Heart left ventricle (tissue), 16 donors: ENCODE data around the gene IL1R2. TPM values are rescaled to one million over a fixed set of nuclear protein-coding genes. Genes with fewer than 3 reads are reported as not detected.
A peak's percentile ranks its signal among the peaks of the same experiment; 100 is the strongest.

Experiments
- ATAC-seq, 4 donors: fragments of 200-7000 bp; cut with Tn5 transposase; one replicate each; pipeline ENCODE4 v1.9.1; 2020 to 2022; ENCODE audit warnings: moderate library complexity in 4 of 4, mild to moderate bottlenecking in 3 of 4, moderate number of reproducible peaks in 1 of 4
- DNase-seq, 5 donors: peaks; one replicate each; pipeline ENCODE4 v3.0.0-alpha.2; 2020
- H3K27ac ChIP-seq, 12 donors: fragments of 200-600 bp; sonication (generic) in 4 of 12; one replicate each; pipeline versions ENCODE4 v1.5.0 to v1.8.0; 2016 to 2022; ENCODE audit warnings: mild to moderate bottlenecking in 2 of 12
- H3K27me3 ChIP-seq, 9 donors: fragments of 200-600 bp; sonication (generic) in 2 of 9; one replicate each; pipeline versions ENCODE4 v1.5.1 to v1.8.0; 2016 to 2022; ENCODE audit warnings: mild to moderate bottlenecking in 3 of 9
- H3K36me3 ChIP-seq, 9 donors: fragments of 200-600 bp; sonication (generic) in 2 of 9; one replicate each; pipeline versions ENCODE4 v1.5.0 to v1.8.0; 2018 to 2022; ENCODE audit warnings: mild to moderate bottlenecking in 2 of 9
- H3K4me1 ChIP-seq, 12 donors: fragments of 200-600 bp; sonication (generic) in 4 of 12; one replicate each; pipeline versions ENCODE4 v1.5.0 to v1.8.0; 2016 to 2022; ENCODE audit warnings: mild to moderate bottlenecking in 3 of 12
- H3K4me3 ChIP-seq, 12 donors: fragments of 200-600 bp; sonication (generic) in 4 of 12; one replicate each; pipeline versions ENCODE4 v1.5.0 to v1.8.0; 2017 to 2022; ENCODE audit warnings: mild to moderate bottlenecking in 9 of 12, moderate library complexity in 4 of 12
- H3K9me3 ChIP-seq, 12 donors: fragments of 200-600 bp; sonication (generic) in 4 of 12; one replicate each; pipeline versions ENCODE4 v1.5.0 to v1.8.0; 2016 to 2022; ENCODE audit warnings: mild to moderate bottlenecking in 1 of 12
- CTCF ChIP-seq, 12 donors: fragments of 200-600 bp; sonication (generic) in 4 of 12; IDR thresholded peaks; one replicate each; pipeline versions ENCODE4 v1.5.0 to v1.8.0; 2018 to 2022; ENCODE audit warnings: antibody characterized with exemption in 12 of 12, mild to moderate bottlenecking in 5 of 12
- POLR2A ChIP-seq, 2 donors: fragments of 450-650 bp; IDR thresholded peaks; one replicate each; pipeline ENCODE4 v1.6.1; 2017; ENCODE audit warnings: antibody characterized with exemption in 2 of 2, mild to moderate bottlenecking in 2 of 2, moderate library complexity in 2 of 2
- WGBS, 4 donors: extraction: QIAGEN DNeasy Blood & Tissue Kit in 2 of 4; methylation state at CpG; one replicate each; pipeline versions ENCODE4 v1.1.5 to v1.1.7; 2013 to 2018; 5-methylcytosine and 5-hydroxymethylcytosine counted together
- intact Hi-C, 10 donors: fragments of 100-400 bp; cut with DNase I; formaldehyde crosslinking; loops; one replicate each; pipeline versions ENCODE4 v1.11.1 to v1.14.2; 2022
- polyA plus RNA-seq, 2 donors: library from polyadenylated mRNA; stranded (reverse); fragments of 200-250 nt; gene quantifications; one replicate each; pipeline ENCODE4 v1.2.3, GENCODE V29; 2013
- total RNA-seq, 9 donors: library from RNA; depleted of rRNA in 2 of 9; stranded (reverse); fragments of >200 nt in 2 of 9; fragmentation: NEBNext Ultra II Directional in 3 of 9; extraction: Animal tissue kit (Norgen Biotek cat#: 25700) in 3 of 9; gene quantifications; one replicate each; pipeline versions ENCODE4 v1.1.0 to v1.2.4, GENCODE V29; 2016 to 2023
- donor health status: ischemic (EF 13 %, LVEDD 7.1; RV severe dilation, severe dysfunction).
- donor health status: healthy with polysubstance abuse.
- donor health status: DM: no; HTN: yes; CAD: no.
- donor health status: DM: no; HTN: no; CAD: no.
- donor health status: ischemic (EF 25% LVEDD 6.9; RV normal size, moderate dysfunction).
- donor health status: ischemic (EF 25% LVEDD 5.7; RV mildly dilated, moderate dysfunction).
- donor health status: healthy.
- donor health status: DM: yes; HTN: yes; CAD: no.
- donor health status: ischemic (EF 35%, LVEDD 5.7; RV mildly dilated, moderate dysfunction).
- donor health status: nonischemic (EF 11% LVEDD 7.7; RV severe dilation, severe dysfunction).
- donor health status: DM: yes; HTN: yes; CAD: no.
- donor health status: PGD.
- donor health status: ischemic (EF 29% LVEDD 5.4; RV normal size, mild dysfunction).
- donor health status: nonischemic (EF 23%, LVEDD 6.1; RV moderate dilation, normal function).

The IL1R2 gene
- total and polyA plus RNA-seq, 11 donors = 0.77 to 8.0 (median 2.1) TPM; not detected in 3

- ATAC-seq (no peak), DNase-seq (no peak)
- WGBS, 4 donors = 81 to 89% (median 84%) methylated on average over 3 to 5 of the region's 5 CpGs
- no peak overlapping the region for H3K4me3 ChIP-seq
- H3K27me3 ChIP-seq = no peaks in the 10 kb centered on the region
- no peak overlapping the region for H3K27ac ChIP-seq
- intact Hi-C loops = loop anchor here in 4 of 10 donors (10.0 kb wide), 4 partner anchors 76 to 456 kb away; no protein-coding TSS in a partner anchor
- TF ChIP-seq POLR2A (IDR thresholded peaks at IDR 0.05) (no peak), CTCF (IDR thresholded peaks at IDR 0.05) (no peak)
- no peaks in the 10 kb centered on the region for H3K36me3 ChIP-seq
- no peaks in the 10 kb centered on the region for H3K9me3 ChIP-seq
- peaks cover 0 to 6% (median 0%) of the 10 kb centered on the region in 12 donors for H3K4me1 ChIP-seq
Measured at GRCh38 chr2:101981066-101981465, 10.7 kb upstream of the IL1R2 start.

GRCh38 chr2:101981504-101981903 is 10.3 kb upstream of the IL1R2 start:
- intact Hi-C loops = loop anchor here in 4 of 10 donors (10.0 kb wide), 4 partner anchors 77 to 457 kb away; no protein-coding TSS in a partner anchor
- ATAC-seq = no peak
- no peaks in the 10 kb centered on the region for H3K27me3 ChIP-seq
- H3K36me3 ChIP-seq = no peaks in the 10 kb centered on the region
- TF ChIP-seq POLR2A (IDR thresholded peaks at IDR 0.05) (no peak), CTCF (IDR thresholded peaks at IDR 0.05) (no peak)
- no peaks in the 10 kb centered on the region for H3K9me3 ChIP-seq
- DNase-seq = no peak
- peaks cover 0 to 6% (median 0%) of the 10 kb centered on the region in 12 donors for H3K4me1 ChIP-seq
- H3K27ac ChIP-seq = no peak overlapping the region
- no peak overlapping the region for H3K4me3 ChIP-seq
- WGBS, 4 donors = 79 to 96% (median 83%) methylated on average over 4 of the region's 4 CpGs

- no peak overlapping the region for H3K27ac ChIP-seq
- ATAC-seq (no peak), DNase-seq (no peak)
- no peak for TF ChIP-seq CTCF (IDR thresholded peaks at IDR 0.05)
- no peak for TF ChIP-seq POLR2A (IDR thresholded peaks at IDR 0.05)
- no peaks in the 10 kb centered on the region for H3K9me3 ChIP-seq
- 82 to 89% (median 88%) methylated on average over 9 of the region's 9 CpGs for WGBS, 4 donors
- no peaks in the 10 kb centered on the region for H3K36me3 ChIP-seq
- H3K4me1 ChIP-seq = peaks cover 0 to 6% (median 0%) of the 10 kb centered on the region in 12 donors
- no peak overlapping the region for H3K4me3 ChIP-seq
- intact Hi-C loops = loop anchor here in 4 of 10 donors (10.0 kb wide), 4 partner anchors 78 to 458 kb away; no protein-coding TSS in a partner anchor
- no peaks in the 10 kb centered on the region for H3K27me3 ChIP-seq
Measured at GRCh38 chr2:101982495-101983029, 9.2 kb upstream of the IL1R2 start.

- H3K4me1 ChIP-seq = peaks cover 0 to 6% (median 0%) of the 10 kb centered on the region in 12 donors
- DNase-seq (no peak), ATAC-seq (peak; percentile 37 to 70 (median 56))
- no peaks in the 10 kb centered on the region for H3K27me3 ChIP-seq
- H3K27ac ChIP-seq = no peak overlapping the region
- no peaks in the 10 kb centered on the region for H3K9me3 ChIP-seq
- intact Hi-C loops = loop anchor here in 4 of 10 donors (10.0 kb wide), 4 partner anchors 79 to 459 kb away; no protein-coding TSS in a partner anchor
- no peak for TF ChIP-seq POLR2A (IDR thresholded peaks at IDR 0.05)
- TF ChIP-seq CTCF (IDR thresholded peaks at IDR 0.05) = no peak
- WGBS, 4 donors = 32 to 61% (median 58%) methylated on average over 7 to 8 of the region's 8 CpGs
- H3K36me3 ChIP-seq = no peaks in the 10 kb centered on the region
- H3K4me3 ChIP-seq = no peak overlapping the region
Measured at GRCh38 chr2:101983486-101983885, 8.3 kb upstream of the IL1R2 start.
